ENCODE data around the gene TTC3. TPM values are rescaled to one million over a fixed set of nuclear protein-coding genes. Genes with fewer than 3 reads are reported as not detected.

TTC3 gene
- total RNA-seq, 1 experiment from 2014 or later, result 68.0 TPM

- CTCF ChIA-PET, result no interaction called here
- no peak overlapping the region for H3K4me3 Mint-ChIP-seq (ENCODE audit: low read depth, unreplicated experiment)
- H3K27me3 Mint-ChIP-seq (ENCODE audit: unreplicated experiment), result no peaks in the 10 kb centered on the region
- TF ChIP-seq, protein P1, sequence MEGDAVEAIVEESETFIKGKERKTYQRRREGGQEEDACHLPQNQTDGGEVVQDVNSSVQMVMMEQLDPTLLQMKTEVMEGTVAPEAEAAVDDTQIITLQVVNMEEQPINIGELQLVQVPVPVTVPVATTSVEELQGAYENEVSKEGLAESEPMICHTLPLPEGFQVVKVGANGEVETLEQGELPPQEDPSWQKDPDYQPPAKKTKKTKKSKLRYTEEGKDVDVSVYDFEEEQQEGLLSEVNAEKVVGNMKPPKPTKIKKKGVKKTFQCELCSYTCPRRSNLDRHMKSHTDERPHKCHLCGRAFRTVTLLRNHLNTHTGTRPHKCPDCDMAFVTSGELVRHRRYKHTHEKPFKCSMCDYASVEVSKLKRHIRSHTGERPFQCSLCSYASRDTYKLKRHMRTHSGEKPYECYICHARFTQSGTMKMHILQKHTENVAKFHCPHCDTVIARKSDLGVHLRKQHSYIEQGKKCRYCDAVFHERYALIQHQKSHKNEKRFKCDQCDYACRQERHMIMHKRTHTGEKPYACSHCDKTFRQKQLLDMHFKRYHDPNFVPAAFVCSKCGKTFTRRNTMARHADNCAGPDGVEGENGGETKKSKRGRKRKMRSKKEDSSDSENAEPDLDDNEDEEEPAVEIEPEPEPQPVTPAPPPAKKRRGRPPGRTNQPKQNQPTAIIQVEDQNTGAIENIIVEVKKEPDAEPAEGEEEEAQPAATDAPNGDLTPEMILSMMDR (IDR thresholded peaks at IDR 0.05; ENCODE audit: unreplicated experiment), result no peak
- no peak overlapping the region for H3K27ac Mint-ChIP-seq (ENCODE audit: unreplicated experiment)
- no peaks in the 10 kb centered on the region for H3K9me3 Mint-ChIP-seq (ENCODE audit: low read depth, unreplicated experiment)
- no peaks in the 10 kb centered on the region for H3K4me1 Mint-ChIP-seq (ENCODE audit: low read depth, unreplicated experiment)
- no peak for DNase-seq
- intact Hi-C loops (cut with micrococcal nuclease; ENCODE audit: unreplicated experiment), result no loop called here
- no peaks in the 10 kb centered on the region for H3K36me3 Mint-ChIP-seq (ENCODE audit: insufficient read depth, unreplicated experiment)
- no TSS peak for BruUV-seq (replicated peaks)
These were observed 32.8 kb upstream of the TTC3 start for GRCh38 chr21:37040212-37040611.

DNA sequence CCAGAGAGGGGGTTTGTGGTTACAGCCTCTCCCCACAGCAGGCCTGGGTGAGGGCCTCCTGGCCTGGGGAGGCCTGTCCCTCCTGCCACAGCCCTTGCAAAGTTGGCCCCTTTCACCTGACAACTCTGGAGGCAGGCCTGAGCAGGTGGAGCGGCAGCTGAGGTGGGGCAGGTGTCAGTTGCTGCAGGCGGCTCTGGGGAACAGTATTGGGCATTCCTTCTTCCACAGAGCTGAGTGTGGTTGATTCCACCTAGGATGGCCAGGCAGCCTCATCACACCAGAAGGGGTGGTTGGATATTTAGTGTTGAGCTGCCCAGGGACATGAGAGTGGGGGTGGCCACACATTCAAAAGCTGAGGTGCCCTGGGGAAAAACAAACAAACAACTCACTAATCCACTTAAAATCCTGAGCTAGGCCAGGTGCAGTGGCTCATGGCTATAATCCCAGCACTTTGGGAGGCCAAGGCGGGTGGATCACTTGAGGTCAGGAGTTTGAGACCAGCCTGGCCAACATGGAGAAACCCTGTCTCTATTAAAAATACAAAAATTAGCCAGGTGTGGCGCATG, 31.3 kb upstream of the TTC3 start:
- Mint-ChIP-seq H3K27me3 (ENCODE audit: unreplicated experiment) (no peaks in the 10 kb centered on the region), H3K4me3 (ENCODE audit: low read depth, unreplicated experiment) (no peak overlapping the region)
- BruUV-seq (replicated peaks), result no TSS peak

DNA sequence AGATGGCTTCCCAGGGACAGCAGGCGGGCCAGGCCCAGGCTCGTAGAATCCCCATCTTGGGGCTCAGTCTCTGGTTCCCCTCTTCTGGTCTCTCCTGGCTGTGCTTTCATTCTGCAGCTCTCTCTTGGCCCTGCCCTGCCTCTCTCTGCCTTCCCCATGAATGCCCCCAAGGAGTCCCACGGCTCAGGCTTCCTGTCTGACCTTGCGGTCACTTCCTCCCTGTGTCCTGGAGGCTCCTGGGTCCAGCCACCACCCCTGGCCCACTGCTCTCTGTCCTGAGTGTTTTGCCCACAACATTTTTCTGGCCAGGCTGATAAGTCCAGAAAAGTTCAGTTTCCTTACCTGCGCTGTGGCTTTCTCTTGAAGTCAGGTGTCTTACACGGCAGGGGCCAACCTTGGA, 29.2 kb upstream of the TTC3 start:
- DNase-seq, result no peak
- no peaks in the 10 kb centered on the region for H3K27me3 Mint-ChIP-seq (ENCODE audit: unreplicated experiment)
- H3K9me3 Mint-ChIP-seq (ENCODE audit: low read depth, unreplicated experiment), result no peaks in the 10 kb centered on the region
- intact Hi-C loops (cut with micrococcal nuclease; ENCODE audit: unreplicated experiment), result no loop called here
- peaks cover 18% of the 10 kb centered on the region for H3K4me1 Mint-ChIP-seq (ENCODE audit: low read depth, unreplicated experiment)
- H3K4me3 Mint-ChIP-seq (ENCODE audit: low read depth, unreplicated experiment), result no peak overlapping the region
- no TSS peak for BruUV-seq (replicated peaks)
- TF ChIP-seq, protein P1 (IDR thresholded peaks at IDR 0.05; ENCODE audit: unreplicated experiment), result no peak
- H3K27ac Mint-ChIP-seq (ENCODE audit: unreplicated experiment), result no peak overlapping the region
- CTCF ChIA-PET, result no interaction called here
- peaks cover 6% of the 10 kb centered on the region for H3K36me3 Mint-ChIP-seq (ENCODE audit: insufficient read depth, unreplicated experiment)

More for the DNA sequence above, 31.3 kb upstream of the TTC3 start:
- peaks cover 3% of the 10 kb centered on the region for H3K36me3 Mint-ChIP-seq (ENCODE audit: insufficient read depth, unreplicated experiment)
- no peak for DNase-seq
- no peak overlapping the region for H3K27ac Mint-ChIP-seq (ENCODE audit: unreplicated experiment)
- intact Hi-C loops (cut with micrococcal nuclease; ENCODE audit: unreplicated experiment), result no loop called here
- TF ChIP-seq, protein P1 (IDR thresholded peaks at IDR 0.05; ENCODE audit: unreplicated experiment), result no peak
- no peaks in the 10 kb centered on the region for H3K9me3 Mint-ChIP-seq (ENCODE audit: low read depth, unreplicated experiment)
- CTCF ChIA-PET, result no interaction called here
- H3K4me1 Mint-ChIP-seq (ENCODE audit: low read depth, unreplicated experiment), result peaks cover 6% of the 10 kb centered on the region

- TF ChIP-seq, protein P1 (IDR thresholded peaks at IDR 0.05; ENCODE audit: unreplicated experiment), result no peak
- Mint-ChIP-seq H3K4me3 (ENCODE audit: low read depth, unreplicated experiment) (no peak overlapping the region), H3K27me3 (ENCODE audit: unreplicated experiment) (no peaks in the 10 kb centered on the region), H3K4me1 (ENCODE audit: low read depth, unreplicated experiment) (peaks cover 18% of the 10 kb centered on the region), H3K9me3 (ENCODE audit: low read depth, unreplicated experiment) (no peaks in the 10 kb centered on the region), H3K27ac (ENCODE audit: unreplicated experiment) (no peak overlapping the region), H3K36me3 (ENCODE audit: insufficient read depth, unreplicated experiment) (peaks cover 6% of the 10 kb centered on the region)
- CTCF ChIA-PET, result no interaction called here
- DNase-seq, result no peak
- intact Hi-C loops (cut with micrococcal nuclease; ENCODE audit: unreplicated experiment), result no loop called here
- no TSS peak for BruUV-seq (replicated peaks)
These were observed 28.4 kb upstream of the TTC3 start for GRCh38 chr21:37044643-37045042.
